Memory B cell (primary cell): ENCODE measurements around the gene FAM193A.
A peak's percentile ranks its signal among the peaks of the same experiment; 100 is the strongest.

Experiments
- ATAC-seq: fragments of 150-1000 bp; cut with Tn5 transposase; 2 replicates; pipeline ENCODE4 v1.10.0; 2021; ENCODE audit warnings: low read depth, mild to moderate bottlenecking, moderate library complexity
- DNase-seq, 2 donors: peaks; one replicate each; pipeline ENCODE4 v3.0.0; 2022; ENCODE audit warnings: low spot score in 2 of 2
- H3K27ac Mint-ChIP-seq: one replicate; pipeline ENCODE4 v1.8.0; 2022; ENCODE audit warnings: mild to moderate bottlenecking, moderate library complexity, mixed read lengths
- H3K27me3 Mint-ChIP-seq: one replicate; pipeline ENCODE4 v1.8.0; 2022; ENCODE audit warnings: mixed read lengths
- H3K36me3 Mint-ChIP-seq: one replicate; pipeline ENCODE4 v1.8.0; 2022; ENCODE audit warnings: mild to moderate bottlenecking, mixed read lengths
- H3K4me1 Mint-ChIP-seq: one replicate; pipeline ENCODE4 v1.8.0; 2022; ENCODE audit warnings: mixed read lengths
- H3K4me3 Mint-ChIP-seq: one replicate; pipeline ENCODE4 v1.8.0; 2022; ENCODE audit warnings: mild to moderate bottlenecking, moderate library complexity, mixed read lengths
- H3K9me3 Mint-ChIP-seq: one replicate; pipeline ENCODE4 v1.8.0; 2022; ENCODE audit warnings: mixed read lengths

FAM193A gene

DNA sequence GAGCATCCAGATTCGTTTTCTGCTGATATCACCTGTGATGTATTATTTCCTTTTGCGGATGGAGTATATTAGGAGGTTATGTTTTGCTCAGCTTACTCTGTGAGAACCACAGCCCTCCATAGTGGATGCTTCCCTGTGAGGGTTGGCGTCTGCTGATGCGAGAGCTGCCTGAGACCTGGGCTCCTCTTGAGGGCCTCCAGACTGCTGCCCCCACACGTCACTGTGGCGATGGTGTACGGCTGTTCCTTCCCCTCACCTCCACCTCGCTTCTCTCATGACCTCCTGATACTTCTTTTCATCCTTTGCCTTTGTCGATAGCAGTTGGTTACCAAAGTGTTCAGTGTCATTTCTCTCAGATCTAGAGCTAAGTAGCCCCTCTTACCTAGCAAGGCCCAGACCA, 148.0 kb downstream of the FAM193A start:
- Mint-ChIP-seq H3K27me3 (no peaks in the 10 kb centered on the region), H3K27ac (peak overlapping the region; percentile 64), H3K9me3 (peaks cover 2% of the 10 kb centered on the region), H3K4me3 (no peak overlapping the region), H3K36me3 (peaks cover 51% of the 10 kb centered on the region), H3K4me1 (peaks cover 23% of the 10 kb centered on the region)
- ATAC-seq (no peak), DNase-seq (no peak)

DNA sequence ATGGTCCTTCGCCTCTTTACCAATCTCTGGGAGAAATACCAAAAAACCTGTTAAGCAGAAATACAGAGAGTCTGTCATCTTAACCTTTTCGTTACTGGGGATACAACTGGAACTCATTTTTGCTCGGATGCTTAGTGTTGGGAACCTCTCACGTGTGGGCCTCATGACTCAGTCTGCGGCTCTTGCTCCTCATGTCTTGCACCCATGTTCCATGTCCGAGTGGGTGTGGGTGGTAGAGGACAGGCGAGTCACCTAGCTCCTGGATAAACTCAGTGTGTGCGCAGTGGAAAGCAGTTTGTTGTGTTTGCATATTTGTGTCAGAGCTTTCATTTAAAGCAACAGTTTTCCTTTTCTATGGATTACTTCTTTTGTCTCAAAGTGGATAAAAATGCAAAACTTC, 149.1 kb downstream of the FAM193A start:
- Mint-ChIP-seq H3K9me3 (peaks cover 2% of the 10 kb centered on the region), H3K4me1 (peaks cover 31% of the 10 kb centered on the region), H3K36me3 (peaks cover 51% of the 10 kb centered on the region), H3K27me3 (no peaks in the 10 kb centered on the region), H3K4me3 (no peak overlapping the region), H3K27ac (no peak overlapping the region)
- no peak for ATAC-seq
- no peak for DNase-seq

DNA sequence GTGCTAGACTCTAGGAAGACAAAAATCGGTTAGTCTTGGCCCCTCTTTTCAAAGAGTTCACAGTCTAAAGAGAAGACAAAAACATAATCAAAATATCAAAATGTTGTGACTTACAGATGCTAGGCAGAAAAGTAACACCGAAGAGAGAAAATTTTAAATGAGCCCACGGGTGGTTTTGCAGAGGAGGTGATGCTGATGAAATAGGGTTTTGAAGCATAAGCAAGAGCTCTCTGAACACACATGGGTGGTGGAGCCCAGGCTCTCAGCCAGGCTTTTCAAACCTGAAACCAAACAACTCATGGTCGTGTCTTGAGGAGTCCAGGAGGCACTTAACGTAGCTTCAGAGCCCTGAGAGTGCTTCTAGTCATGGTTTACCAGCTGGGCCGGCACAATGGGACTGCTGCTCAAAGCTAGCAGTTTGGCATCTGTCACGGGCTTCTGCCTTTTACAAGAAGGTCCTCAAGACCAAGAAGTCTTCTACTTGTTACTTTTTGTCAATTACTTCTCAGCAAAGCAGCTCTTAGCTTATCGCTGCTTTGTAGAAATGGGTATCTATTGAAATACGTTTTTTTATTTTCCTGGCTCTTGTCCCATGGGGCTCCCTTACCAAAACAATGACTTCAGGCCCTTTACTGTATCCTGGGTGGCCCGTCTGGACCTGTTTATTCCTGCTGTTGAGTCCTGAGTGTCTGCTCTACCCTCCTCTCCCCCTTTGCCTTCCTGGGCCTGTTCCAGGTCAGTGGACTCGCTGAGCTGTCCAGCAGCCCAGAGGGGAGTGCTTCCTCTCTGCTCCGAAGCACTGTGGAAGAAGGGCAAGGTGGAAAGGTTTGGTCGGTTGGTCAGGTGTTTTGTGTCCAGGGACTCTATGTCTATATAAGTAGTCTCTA, 150.2 kb downstream of the FAM193A start:
- ATAC-seq = no peak
- no peak for DNase-seq
- Mint-ChIP-seq H3K27me3 (no peaks in the 10 kb centered on the region), H3K27ac (peak overlapping the region; percentile 91), H3K36me3 (peaks cover 49% of the 10 kb centered on the region), H3K9me3 (no peaks in the 10 kb centered on the region), H3K4me3 (no peak overlapping the region), H3K4me1 (peaks cover 38% of the 10 kb centered on the region)

DNA sequence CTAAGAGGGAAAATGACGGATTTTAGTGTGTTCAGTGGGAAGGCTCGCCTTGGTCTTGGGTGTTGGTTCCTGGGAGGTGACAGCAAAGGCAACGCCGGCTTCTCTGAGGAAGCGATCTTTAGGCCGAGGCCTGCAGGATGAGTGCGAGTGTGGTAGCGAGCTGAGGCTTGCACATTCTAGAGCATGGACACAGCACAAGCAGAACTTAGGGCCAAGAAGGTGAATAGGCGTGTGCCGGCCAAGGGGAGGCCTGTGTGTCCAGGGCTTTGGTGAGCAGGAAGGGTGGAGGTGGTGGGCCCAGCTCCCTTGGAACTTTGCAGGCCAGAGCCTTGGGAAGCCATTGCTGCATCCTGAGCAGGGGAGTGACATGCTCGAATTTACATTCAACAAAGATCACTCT, 151.8 kb downstream of the FAM193A start:
- H3K27me3 Mint-ChIP-seq = no peaks in the 10 kb centered on the region
- H3K9me3 Mint-ChIP-seq = no peaks in the 10 kb centered on the region
- no peak overlapping the region for H3K4me3 Mint-ChIP-seq
- no peak for ATAC-seq
- peaks cover 50% of the 10 kb centered on the region for H3K36me3 Mint-ChIP-seq
- peaks cover 47% of the 10 kb centered on the region for H3K4me1 Mint-ChIP-seq
- DNase-seq = no peak
- H3K27ac Mint-ChIP-seq = peak overlapping the region; percentile 91

DNA sequence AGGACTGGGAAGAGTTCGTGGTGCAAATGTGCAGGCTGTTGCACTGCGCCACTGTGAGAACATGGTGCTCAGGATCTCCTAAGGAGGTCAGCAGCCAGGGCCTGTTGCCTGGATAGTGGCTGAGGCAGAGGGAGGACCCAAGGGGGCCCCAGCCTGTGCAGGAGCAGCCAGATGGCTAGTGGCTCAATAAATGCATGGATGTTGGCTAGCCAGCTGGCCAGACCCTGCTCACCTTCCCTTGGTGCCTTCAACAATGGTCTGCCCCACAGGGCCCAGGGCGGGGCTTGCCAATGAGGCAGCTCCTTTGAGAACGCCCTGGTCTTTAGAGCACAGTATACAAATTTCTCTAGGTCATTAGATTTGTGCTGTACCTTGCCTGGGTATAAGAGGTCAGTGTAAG, 152.2 kb downstream of the FAM193A start:
- Mint-ChIP-seq H3K9me3 (no peaks in the 10 kb centered on the region), H3K27ac (peak overlapping the region; percentile 91), H3K4me3 (no peak overlapping the region), H3K27me3 (no peaks in the 10 kb centered on the region), H3K4me1 (peaks cover 48% of the 10 kb centered on the region), H3K36me3 (peaks cover 49% of the 10 kb centered on the region)
- no peak for ATAC-seq
- no peak for DNase-seq

DNA sequence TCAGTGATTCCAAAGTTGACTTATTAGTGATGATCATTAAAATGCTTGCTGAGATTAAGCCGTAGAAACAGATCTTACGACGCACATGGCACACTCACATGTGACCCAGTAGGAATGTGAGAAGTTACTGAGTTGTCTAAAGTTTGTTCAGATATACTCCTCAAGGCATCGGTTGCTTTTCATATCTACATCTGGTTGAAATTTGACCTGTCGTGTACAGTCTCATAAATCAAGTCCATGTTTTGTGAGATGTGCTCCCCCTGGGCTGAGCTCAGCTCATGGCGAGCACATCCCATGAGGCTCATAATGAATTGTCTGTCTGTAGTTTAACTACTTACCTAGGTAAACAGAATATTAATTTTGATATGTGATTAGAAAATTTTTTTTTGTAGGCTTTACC, 152.7 kb downstream of the FAM193A start:
- Mint-ChIP-seq H3K27ac (peak overlapping the region; percentile 91), H3K27me3 (no peaks in the 10 kb centered on the region), H3K36me3 (peaks cover 48% of the 10 kb centered on the region), H3K4me1 (peaks cover 47% of the 10 kb centered on the region), H3K4me3 (no peak overlapping the region), H3K9me3 (no peaks in the 10 kb centered on the region)
- DNase-seq (no peak), ATAC-seq (no peak)

DNA sequence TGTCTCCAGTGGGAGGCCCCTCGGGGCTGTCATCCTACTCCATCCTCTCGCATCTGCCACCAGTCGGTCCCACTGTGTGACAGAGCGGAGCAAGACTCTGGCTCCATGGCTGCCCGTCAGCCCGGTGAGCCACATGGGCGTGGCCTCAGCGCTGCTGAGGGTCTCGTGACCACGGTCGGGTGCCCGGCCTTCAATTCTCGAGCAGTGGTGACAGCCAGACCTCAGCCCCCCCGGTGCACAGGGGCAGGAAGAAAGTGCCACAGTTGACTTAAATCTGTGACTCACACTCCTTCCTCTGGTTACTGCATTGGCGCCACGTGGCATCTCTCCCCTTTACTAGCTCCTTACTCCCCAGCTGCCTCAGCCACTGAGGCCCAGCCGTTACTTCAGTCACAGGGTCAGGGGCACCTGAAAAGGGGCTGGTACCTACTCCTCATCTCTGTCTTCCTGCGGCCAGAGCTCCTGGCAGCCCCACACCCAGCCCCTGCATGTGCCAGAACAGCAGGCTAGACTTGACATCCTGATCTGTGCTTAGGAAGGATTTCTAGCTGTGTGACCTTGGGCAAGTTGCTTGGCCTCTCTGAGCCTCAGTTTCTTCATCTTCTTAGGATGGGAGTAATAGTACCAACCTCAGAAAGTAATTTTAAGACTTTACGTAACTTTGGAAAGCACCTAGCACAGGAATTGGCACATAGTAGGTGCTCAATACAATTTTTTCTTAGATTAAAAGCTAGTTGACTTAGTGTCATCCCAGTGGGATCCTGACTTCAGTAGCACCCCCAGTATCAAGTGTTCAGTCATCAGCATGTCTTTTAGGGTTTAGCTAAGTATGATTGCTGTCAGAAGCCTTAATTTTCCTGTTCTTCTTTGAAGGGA, 153.6 kb downstream of the FAM193A start:
- peak; percentile 92 for ATAC-seq

DNA sequence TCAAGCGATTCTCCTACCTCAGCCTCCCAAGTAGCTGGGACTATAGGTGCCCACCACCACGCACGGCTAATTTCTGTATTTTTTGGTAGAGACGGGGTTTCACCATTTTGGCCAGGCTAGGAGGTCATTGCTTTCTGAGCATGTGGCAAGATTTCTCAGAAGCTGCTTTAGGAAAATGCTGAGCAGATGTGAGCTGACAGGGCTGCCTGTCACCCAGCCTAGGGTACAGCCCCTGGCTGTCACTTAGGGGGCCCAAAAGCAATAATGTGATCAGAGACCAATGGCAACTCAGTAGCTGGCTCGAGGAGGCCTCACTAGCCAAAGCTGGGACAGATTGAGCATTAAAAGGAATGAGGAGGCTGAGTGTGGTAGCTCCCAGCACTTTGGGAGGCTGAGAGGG, 154.9 kb downstream of the FAM193A start:
- Mint-ChIP-seq H3K36me3 (peaks cover 36% of the 10 kb centered on the region), H3K4me3 (peak overlapping the region; percentile 33), H3K9me3 (no peaks in the 10 kb centered on the region), H3K27me3 (no peaks in the 10 kb centered on the region), H3K4me1 (peaks cover 59% of the 10 kb centered on the region), H3K27ac (peak overlapping the region; percentile 88)
- no peak for DNase-seq
- no peak for ATAC-seq

More for the DNA sequence above, 153.6 kb downstream of the FAM193A start:
- H3K36me3 Mint-ChIP-seq = peaks cover 42% of the 10 kb centered on the region
- H3K27me3 Mint-ChIP-seq = no peaks in the 10 kb centered on the region
- H3K9me3 Mint-ChIP-seq = no peaks in the 10 kb centered on the region
- peak overlapping the region; percentile 61 for H3K4me3 Mint-ChIP-seq
- peaks cover 51% of the 10 kb centered on the region for H3K4me1 Mint-ChIP-seq
- DNase-seq = peak; percentile 70
- H3K27ac Mint-ChIP-seq = peak overlapping the region; percentile 91

DNA sequence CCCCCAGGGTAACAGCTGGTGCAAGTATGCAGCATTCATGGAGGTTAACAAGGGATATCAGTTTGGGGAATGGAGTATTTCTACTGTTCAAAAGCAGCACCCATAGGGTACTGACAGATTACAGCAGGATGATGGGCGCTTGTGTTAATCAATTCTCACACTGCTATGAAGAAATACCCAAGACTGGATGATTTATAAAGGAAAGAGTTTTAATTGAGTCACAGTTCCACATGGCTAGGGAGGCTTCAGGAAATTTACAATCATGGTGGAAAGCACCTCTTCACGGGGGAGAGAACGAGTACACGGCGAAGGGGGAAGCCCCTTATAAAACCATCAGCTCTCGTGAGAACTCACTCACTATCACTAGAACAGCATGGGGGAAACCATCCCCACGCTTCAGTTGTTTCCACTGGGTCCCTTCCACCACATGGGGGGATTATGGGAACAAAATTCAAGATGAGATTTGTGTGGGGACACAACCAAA, 155.5 kb downstream of the FAM193A start:
- Mint-ChIP-seq H3K36me3 (peaks cover 34% of the 10 kb centered on the region), H3K27ac (peak overlapping the region; percentile 88), H3K4me1 (peaks cover 66% of the 10 kb centered on the region), H3K9me3 (no peaks in the 10 kb centered on the region), H3K27me3 (no peaks in the 10 kb centered on the region), H3K4me3 (peak overlapping the region; percentile 56)
- DNase-seq = peak in 1 of 2 donors; percentile 26
- peak; percentile 15 for ATAC-seq

DNA sequence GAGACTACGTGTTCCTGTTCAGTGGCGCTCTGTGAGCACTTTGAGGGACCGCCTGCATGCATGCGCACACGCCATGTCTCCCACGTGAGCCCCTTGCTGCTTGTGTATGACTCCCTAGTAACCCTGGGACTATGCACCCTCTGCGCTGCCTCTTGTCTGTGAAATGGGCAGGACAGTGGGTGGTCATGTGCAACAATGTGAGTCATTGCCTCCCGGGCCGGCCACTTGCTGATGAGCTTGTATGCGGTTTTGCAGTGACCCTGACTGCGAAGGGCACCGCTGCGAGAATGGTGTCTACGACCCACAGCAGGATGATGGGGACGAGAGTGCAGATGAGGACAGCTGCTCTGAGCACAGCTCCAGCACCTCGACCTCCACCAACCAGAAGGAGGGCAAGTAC, 158.2 kb downstream of the FAM193A start:
- no peaks in the 10 kb centered on the region for H3K9me3 Mint-ChIP-seq
- no peak for DNase-seq
- peaks cover 34% of the 10 kb centered on the region for H3K36me3 Mint-ChIP-seq
- H3K4me3 Mint-ChIP-seq = no peak overlapping the region
- peaks cover 58% of the 10 kb centered on the region for H3K4me1 Mint-ChIP-seq
- H3K27ac Mint-ChIP-seq = peak overlapping the region; percentile 98
- ATAC-seq = no peak
- H3K27me3 Mint-ChIP-seq = no peaks in the 10 kb centered on the region

DNA sequence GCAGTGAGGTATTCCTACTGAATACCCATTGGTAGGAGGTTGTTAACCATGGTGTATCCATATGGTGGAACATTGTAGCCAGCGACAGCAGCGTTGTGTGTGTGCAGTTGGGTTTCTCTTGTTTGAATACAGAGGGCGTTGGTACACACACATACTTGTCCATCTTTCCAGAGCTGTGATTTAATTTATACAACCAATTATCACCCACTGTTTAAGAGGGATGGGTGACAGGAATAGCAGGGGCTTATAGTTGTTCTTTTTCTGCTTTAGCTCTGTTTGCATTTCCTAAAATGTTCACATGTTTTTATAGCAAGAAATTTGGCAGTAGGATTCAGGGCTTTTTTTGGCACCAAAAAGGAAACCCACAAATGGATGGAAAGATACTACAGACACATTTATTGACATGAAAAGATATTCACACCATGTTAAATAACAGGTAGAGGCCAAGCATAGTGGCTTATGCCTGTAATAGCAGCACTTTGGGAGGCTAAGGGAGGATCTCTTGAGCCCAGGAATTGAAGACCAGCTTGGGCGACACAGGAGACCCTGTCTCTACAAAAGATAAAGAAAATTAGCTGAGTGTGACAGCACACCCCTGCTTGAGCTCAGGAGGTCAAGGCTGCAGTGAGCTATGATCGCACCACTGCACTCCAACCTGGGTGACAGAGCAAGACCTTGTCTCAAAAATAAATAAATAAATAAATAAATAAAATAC, 159.1 kb downstream of the FAM193A start:
- peak overlapping the region; percentile 50 for H3K4me3 Mint-ChIP-seq
- peaks cover 39% of the 10 kb centered on the region for H3K36me3 Mint-ChIP-seq
- H3K27me3 Mint-ChIP-seq = no peaks in the 10 kb centered on the region
- ATAC-seq = no peak
- peaks cover 51% of the 10 kb centered on the region for H3K4me1 Mint-ChIP-seq
- no peak for DNase-seq
- H3K27ac Mint-ChIP-seq = peak overlapping the region; percentile 98
- no peaks in the 10 kb centered on the region for H3K9me3 Mint-ChIP-seq

DNA sequence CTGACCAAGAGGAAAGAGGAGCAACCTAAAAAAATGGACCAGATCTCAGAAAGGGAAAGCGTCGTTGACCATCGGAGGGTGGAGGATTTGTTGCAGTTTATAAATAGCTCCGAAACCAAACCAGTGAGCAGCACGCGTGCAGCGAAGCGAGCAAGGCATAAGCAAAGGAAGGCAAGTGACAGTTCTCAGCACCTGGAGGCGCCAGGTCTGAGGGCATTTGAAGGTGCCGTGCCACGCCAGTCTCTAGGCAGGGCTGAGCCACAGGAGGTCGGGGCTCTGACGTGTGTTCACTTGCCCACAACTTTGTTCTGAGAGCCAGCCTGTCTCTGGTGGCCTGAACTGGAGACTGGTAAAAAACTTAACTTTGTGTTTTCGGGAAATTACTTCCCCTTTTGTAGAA, 160.0 kb downstream of the FAM193A start:
- H3K4me1 Mint-ChIP-seq = peaks cover 44% of the 10 kb centered on the region
- DNase-seq (peak; percentile 63 to 79), ATAC-seq (peak; percentile 97)
- no peaks in the 10 kb centered on the region for H3K9me3 Mint-ChIP-seq
- no peaks in the 10 kb centered on the region for H3K27me3 Mint-ChIP-seq
- H3K4me3 Mint-ChIP-seq = peak overlapping the region; percentile 64
- H3K36me3 Mint-ChIP-seq = peaks cover 40% of the 10 kb centered on the region
- peak overlapping the region; percentile 98 for H3K27ac Mint-ChIP-seq

DNA sequence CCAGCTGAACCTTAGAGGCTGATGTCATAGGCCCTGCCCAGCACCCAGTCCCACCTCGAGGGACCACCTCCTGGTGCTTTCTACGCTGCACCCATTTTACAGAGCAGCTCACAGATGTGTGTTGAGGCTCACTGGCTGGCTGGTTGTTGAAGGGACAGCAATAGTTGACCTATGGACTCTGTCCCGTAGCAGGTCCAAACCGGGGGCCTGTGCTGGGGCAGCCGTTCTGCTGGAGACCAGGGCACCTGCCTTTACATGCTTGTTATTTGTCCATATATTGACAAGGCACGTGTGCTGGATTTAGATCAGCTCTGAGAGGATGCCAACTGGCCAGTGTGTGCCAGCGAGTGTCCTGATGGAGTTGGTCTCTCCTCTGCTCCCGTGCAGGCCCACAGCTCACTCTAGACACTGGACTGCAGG, 161.6 kb downstream of the FAM193A start:
- H3K4me1 Mint-ChIP-seq = peaks cover 37% of the 10 kb centered on the region
- ATAC-seq = no peak
- no peaks in the 10 kb centered on the region for H3K9me3 Mint-ChIP-seq
- H3K4me3 Mint-ChIP-seq = no peak overlapping the region
- peak overlapping the region; percentile 69 for H3K27ac Mint-ChIP-seq
- peaks cover 41% of the 10 kb centered on the region for H3K36me3 Mint-ChIP-seq
- DNase-seq = no peak
- H3K27me3 Mint-ChIP-seq = no peaks in the 10 kb centered on the region
